Measurements from ENCODE around the gene TRIP10. TPM values are rescaled to one million over a fixed set of nuclear protein-coding genes. Genes with fewer than 3 reads are reported as not detected.

The TRIP10 gene
- total RNA-seq, 1 experiment from 2014 or later, result 96.6 TPM

- H3K36me3 ChIP-seq (ENCODE audit: low read depth, low read length), result peaks cover 37% of the 10 kb centered on the region
- peak overlapping the region; percentile 79 for H3K4me2 ChIP-seq (ENCODE audit: low read length)
- intact Hi-C loops (cut with micrococcal nuclease), result no loop called here
- no peaks in the 10 kb centered on the region for H3K9me3 ChIP-seq (ENCODE audit: low read length)
- TF ChIP-seq EZH2phosphoT487 (IDR thresholded peaks at IDR 0.05; ENCODE audit: borderline replicate concordance, low read length) (no peak), EZH2 (IDR thresholded peaks at IDR 0.05; ENCODE audit: low read length, unreplicated experiment) (no peak), CTCF (conservative IDR thresholded peaks at IDR 0.05; ENCODE audit: low read depth, low read length) (no peak)
- H3F3A ChIP-seq (ENCODE audit: low read length, unreplicated experiment), result no peaks in the 10 kb centered on the region
- peak; percentile 6 for ATAC-seq
- ChIA-PET POLR2A (ENCODE audit: unreplicated experiment) (interaction anchor here (0.5 kb wide), 2 partner anchors 391 to 662 kb away, joined by 3 to 4 read pairs; no protein-coding TSS in a partner anchor), CTCF (interaction anchor here (0.7 kb wide), 1 partner anchor 119 kb away, joined by 3 read pairs; no protein-coding TSS in a partner anchor)
- H3K4me1 ChIP-seq (ENCODE audit: insufficient read depth, low read length), result peaks cover 41% of the 10 kb centered on the region
- peaks cover 47% of the 10 kb centered on the region for H3K79me2 ChIP-seq (ENCODE audit: low read length)
- H3K4me3 ChIP-seq (ENCODE audit: low read length), result peak overlapping the region; percentile 46
- peak overlapping the region; percentile 58 for H3K9ac ChIP-seq (ENCODE audit: low read length)
- BruUV-seq (replicated peaks), result no TSS peak
- no peaks in the 10 kb centered on the region for H4K20me1 ChIP-seq (ENCODE audit: low read length)
- H3K27me3 ChIP-seq (ENCODE audit: low read length), result no peaks in the 10 kb centered on the region
- peak; percentile 47 for DNase-seq
- H2AFZ ChIP-seq (ENCODE audit: low read length), result no peak overlapping the region
- H3K9me2 ChIP-seq (replicated peaks; ENCODE audit: low read length), result no peaks in the 10 kb centered on the region
- H3K27ac ChIP-seq (ENCODE audit: low read length), result peak overlapping the region; percentile 85
Observed at GRCh38 chr19:6743714-6744380, 4.4 kb downstream of the TRIP10 start.

- TF ChIP-seq CTCF (conservative IDR thresholded peaks at IDR 0.05; ENCODE audit: low read depth, low read length) (no peak), EZH2 (IDR thresholded peaks at IDR 0.05; ENCODE audit: low read length, unreplicated experiment) (no peak), EZH2phosphoT487 (IDR thresholded peaks at IDR 0.05; ENCODE audit: borderline replicate concordance, low read length) (no peak)
- ChIA-PET CTCF (no interaction called here), POLR2A (ENCODE audit: unreplicated experiment) (interaction anchor here (0.5 kb wide), 1 partner anchor 663 kb away, joined by 4 read pairs; no protein-coding TSS in a partner anchor)
- peak overlapping the region; percentile 31; the same call in 1 of the 2 replicates for H2AFZ ChIP-seq (ENCODE audit: low read length)
- peak overlapping the region; percentile 46 for H3K4me3 ChIP-seq (ENCODE audit: low read length)
- peak overlapping the region; percentile 58 for H3K9ac ChIP-seq (ENCODE audit: low read length)
- H3K27ac ChIP-seq (ENCODE audit: low read length), result peak overlapping the region; percentile 85
- ATAC-seq (peak; percentile 71), DNase-seq (peak; percentile 96)
- H3F3A ChIP-seq (ENCODE audit: low read length, unreplicated experiment), result no peaks in the 10 kb centered on the region
- H3K9me2 ChIP-seq (replicated peaks; ENCODE audit: low read length), result no peaks in the 10 kb centered on the region
- H3K9me3 ChIP-seq (ENCODE audit: low read length), result no peaks in the 10 kb centered on the region
- intact Hi-C loops (cut with micrococcal nuclease), result loop anchor here (5.0 kb wide), 1 partner anchor 767 kb away; the partner anchor contains the start of gene RANBP3
- peaks cover 47% of the 10 kb centered on the region for H3K79me2 ChIP-seq (ENCODE audit: low read length)
- BruUV-seq (replicated peaks), result no TSS peak
- peaks cover 37% of the 10 kb centered on the region for H3K4me1 ChIP-seq (ENCODE audit: insufficient read depth, low read length)
- peak overlapping the region; percentile 79 for H3K4me2 ChIP-seq (ENCODE audit: low read length)
- no peaks in the 10 kb centered on the region for H4K20me1 ChIP-seq (ENCODE audit: low read length)
- H3K27me3 ChIP-seq (ENCODE audit: low read length), result no peaks in the 10 kb centered on the region
- H3K36me3 ChIP-seq (ENCODE audit: low read depth, low read length), result peaks cover 44% of the 10 kb centered on the region
Observed at GRCh38 chr19:6744381-6745301, 5.2 kb downstream of the TRIP10 start.
